Measurements from ENCODE around the gene SARM1.

GRCh38 chr17:28407974-28408306 is 36.4 kb downstream of the SARM1 start:
- no peak for TF ChIP-seq CTCF (conservative IDR thresholded peaks at IDR 0.05)
- no peak for TF ChIP-seq EZH2 (IDR thresholded peaks at IDR 0.05; ENCODE audit: low read depth)

All from PC-9 (cell line).